ENCODE measurements around the gene EPC2.
A peak's percentile ranks its signal among the peaks of the same experiment; 100 is the strongest.
"Not testable (repeated sequence)": the region's sequence is repeated elsewhere in the genome, so short reads cannot be mapped to it uniquely, and the experiment has no call there.

Gene EPC2

DNA sequence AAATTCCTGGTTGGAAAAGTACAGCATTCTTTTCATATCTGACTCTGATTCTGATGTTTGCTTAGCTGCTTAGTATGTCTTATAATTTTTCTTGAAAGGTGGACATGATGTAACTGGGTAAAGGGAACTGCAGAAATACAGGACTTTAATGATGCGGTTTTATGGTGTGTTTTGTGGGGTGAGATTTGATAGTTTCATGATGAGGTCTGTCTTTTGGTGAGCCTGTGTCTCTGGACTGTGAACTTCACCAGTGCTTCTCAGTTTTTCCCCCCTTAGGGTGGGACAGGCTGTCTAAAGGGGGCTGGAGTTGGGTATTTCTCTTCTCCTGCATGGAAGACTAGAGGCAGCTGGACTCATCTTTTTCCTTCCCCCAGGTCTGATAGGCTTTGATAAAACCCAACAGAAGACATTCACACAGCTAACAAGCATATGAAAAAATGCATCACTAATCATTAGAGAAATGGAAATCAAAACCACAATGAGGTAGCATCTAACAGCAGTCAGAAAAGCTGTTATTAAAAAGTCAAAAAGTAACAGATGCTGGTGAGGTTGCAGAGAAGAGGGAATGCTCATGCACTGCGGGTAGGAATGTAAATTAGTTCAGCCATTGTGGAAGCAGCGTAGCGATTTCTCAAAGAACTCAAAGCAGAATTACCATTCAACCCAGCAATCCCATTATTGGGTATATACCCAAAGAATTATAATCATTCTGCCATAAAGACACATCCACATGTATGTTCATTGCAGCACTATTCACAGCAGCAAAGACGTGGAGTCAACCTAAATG, 77.6 kb downstream of the EPC2 start:
- peak; percentile 8 for DNase-seq (ENCODE audit: low spot score)

DNA sequence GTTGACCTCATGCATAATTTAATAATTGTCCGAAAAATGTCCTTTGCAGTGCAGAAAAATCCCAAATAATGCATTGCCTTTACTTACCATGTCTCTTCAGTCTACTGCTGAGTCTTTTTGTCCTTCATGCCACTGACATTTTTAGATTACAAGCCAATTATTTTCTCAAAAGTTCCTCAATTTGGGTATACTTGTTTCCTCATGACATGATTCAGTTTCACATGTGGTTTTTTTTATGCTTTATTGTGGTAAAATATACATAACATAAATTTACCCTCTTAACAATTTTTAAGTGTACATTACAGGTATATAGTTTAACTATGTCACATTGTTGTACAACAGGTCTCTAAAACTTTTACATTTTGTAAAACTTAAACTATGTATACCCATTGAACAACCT, 81.0 kb downstream of the EPC2 start:
- DNase-seq (ENCODE audit: low spot score): no peak

DNA sequence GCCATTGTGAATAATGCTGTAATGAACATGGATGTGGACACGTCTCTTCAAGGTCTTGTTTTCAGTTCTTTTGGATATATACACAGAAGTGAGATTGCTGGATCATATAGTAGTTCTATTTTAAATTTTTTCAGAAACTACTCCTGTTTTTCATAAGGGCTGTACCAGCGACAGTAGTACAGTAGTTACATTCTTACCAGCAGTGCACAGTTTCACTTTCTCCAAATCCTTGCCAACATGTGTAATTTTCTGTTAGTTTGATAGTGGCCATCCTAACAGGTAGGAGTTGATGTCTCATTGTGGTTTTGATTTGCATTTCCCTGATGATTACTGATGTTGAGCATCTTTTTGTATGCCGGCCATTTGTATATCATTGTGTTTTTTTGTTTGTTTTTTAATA, 81.7 kb downstream of the EPC2 start:
- no peak for DNase-seq (ENCODE audit: low spot score)

DNA sequence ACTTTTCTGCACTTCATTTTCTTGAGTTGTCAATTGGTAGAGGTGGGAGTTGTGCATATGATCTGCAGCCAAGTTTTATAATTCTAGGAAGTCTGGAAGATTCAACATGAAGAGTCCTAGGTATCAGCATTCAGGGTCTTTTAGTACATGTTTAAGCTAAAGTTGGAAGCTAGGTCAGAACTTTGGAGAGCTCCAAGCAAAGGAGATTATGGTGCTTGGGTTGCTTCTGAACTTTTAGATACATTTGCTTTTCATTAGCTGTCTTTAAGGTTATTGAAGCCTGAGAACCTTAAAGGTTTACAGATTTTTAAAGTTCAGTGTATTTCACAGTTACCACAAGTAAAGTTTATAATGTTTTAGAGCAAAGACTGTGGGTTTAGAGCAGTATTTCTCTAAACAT, 85.5 kb downstream of the EPC2 start:
- DNase-seq (ENCODE audit: low spot score): no peak

DNA sequence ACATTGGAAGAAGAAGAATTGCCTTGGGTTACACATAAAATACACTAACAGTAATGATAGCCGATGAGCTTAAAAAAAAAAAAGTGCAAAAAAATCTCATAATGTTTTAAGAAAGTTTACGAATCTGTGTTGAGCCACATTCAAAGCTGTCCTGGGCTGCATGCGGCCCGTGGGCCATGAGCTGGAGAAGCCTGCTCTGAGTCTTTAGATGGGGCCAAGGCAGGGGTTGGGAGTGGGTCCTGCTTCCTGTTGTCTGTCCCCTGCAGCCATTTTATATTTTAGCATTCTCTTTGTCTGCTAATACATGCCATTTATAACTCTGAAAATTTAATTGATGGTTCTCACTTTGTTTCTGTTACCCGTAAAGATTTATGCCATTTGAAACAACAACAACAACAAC, 93.2 kb downstream of the EPC2 start:
- no peak for DNase-seq (ENCODE audit: low spot score)

DNA sequence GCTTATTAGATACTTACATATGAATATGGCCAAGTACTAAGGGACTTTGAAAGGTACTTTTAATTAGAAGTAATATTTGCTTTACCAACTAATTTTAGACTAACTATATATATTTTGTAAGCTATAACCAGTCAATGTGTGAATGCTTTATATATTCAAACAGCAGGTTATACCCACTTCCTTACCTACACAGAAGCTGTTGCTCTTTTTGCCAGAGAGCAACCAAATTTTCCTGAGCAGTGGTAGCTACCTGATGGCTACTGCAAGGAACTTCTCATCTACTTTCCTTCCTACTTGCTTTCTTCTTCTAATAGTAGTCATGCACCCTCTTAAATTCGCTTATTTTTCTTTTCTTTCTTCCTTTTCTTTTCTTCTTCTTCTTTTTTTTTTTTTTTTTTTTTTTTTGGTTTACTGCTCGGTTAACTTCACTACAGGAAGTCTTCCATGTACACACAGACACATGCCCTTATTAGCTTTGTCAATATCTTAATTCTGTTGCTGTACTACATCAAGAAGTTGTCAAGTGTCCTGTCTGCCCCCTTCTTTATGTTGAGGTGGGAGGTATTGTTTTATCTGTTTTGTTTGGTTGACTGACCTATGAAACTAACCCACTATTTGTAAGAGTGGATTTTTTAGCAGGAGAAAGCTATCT, 95.0 kb downstream of the EPC2 start:
- DNase-seq (ENCODE audit: low spot score): no peak

DNA sequence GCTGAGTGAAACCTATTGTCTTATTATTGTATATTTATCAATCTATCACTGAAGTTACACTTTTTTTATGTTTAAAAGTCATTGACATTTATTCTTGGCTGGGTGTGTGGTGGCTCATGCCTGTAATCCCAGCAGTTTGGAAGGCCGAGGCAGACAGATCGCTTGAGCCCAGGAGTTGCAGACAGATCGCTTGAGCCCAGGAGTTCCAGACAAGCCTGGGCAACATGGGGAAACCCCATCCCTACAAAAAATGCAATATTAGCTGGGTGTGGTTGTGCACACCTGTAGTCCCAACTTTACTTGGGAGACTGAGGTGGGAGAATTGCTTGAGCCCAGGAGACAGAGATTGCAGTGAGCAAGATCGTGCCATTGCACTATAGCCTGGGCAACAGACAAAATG, 97.8 kb downstream of the EPC2 start:
- no peak for DNase-seq (ENCODE audit: low spot score)

DNA sequence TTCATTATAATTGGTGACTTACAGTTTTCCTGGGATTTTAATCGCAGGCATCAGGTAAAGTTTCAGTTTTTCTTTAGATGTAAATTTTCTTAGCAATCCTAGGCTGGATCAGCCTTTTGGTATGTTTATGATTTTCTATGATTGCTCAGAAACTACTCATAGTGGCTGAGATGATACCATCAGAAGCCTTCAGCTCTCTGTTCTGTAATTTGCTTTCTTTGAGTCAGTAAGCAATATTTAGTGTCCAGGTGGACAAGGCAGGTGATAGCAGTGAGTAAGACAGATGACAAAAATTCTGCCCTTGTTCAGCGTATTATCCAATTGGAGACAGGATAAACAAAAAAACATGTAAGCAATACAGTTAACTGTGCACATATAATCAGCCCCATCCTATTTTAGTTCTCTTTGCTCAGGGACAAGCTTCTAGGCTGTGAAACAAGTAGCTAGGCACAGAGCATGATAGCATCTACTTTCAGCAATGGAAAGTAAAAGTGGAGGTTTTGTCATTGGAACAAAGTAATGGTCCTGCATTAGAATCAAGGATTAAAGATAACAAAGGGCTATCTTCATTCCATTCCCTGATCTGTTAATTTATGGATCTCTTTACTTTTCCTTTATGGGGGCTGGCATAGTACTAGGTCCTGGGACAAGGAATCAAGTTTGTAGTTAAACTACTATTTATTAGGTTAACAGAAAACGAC, 100.8 kb downstream of the EPC2 start:
- no peak for DNase-seq (ENCODE audit: low spot score)

DNA sequence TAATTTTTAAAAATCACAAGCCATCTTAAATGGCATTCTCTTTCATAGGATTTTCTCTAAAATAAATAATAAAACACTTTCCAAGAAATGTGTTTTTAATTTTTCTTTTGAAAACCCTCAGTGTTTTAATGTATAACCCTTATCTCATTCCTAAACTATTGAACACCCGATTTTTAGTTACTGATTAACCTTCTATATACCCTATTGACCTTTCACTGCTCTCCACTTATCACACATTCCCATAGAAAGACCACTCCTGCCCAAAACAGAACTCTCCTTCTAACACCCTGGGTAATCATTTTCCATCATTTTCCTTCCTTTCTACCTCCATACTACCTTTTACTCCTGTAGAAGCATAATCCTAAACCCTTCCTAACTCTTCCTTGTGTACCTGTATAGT, 102.4 kb downstream of the EPC2 start:
- DNase-seq (ENCODE audit: low spot score): no peak

DNA sequence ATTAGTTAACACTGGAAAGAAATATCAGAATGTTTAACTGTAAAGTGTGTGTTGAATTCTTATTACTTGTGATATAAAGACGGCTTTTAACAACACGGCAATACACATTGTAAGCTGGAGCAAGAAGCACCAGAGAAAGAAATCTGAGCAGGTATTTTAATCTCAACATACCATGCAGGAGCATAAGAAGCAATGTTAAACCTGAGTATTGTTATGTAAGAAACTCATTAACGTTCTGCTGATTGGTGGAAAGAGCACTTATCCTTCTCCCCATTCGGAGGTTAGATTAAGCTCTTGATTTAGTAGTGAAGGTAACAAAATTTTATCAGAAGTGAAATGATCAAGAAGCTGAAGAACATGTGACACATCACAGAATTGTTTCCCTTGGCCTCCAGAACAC, 107.4 kb downstream of the EPC2 start:
- DNase-seq (ENCODE audit: low spot score): no peak

DNA sequence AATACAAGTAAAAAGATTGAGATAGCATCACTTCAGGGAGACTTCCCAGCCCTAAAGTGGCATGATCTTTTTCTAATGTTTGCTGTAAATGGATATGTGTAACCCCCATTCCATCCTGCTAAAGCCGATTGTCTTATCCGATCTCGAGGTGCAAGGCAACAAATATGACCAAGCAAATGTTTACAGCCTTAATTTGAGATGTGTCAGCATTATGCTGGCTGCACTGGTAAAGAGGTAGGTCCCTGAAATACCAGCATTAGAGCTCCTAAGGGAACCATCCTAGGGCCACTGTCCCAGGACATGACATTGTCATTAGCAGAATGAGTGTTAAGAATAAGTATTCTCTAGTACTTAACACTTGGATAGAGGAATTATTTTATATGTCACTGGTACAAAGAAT, 108.4 kb downstream of the EPC2 start:
- DNase-seq (ENCODE audit: low spot score): no peak

DNA sequence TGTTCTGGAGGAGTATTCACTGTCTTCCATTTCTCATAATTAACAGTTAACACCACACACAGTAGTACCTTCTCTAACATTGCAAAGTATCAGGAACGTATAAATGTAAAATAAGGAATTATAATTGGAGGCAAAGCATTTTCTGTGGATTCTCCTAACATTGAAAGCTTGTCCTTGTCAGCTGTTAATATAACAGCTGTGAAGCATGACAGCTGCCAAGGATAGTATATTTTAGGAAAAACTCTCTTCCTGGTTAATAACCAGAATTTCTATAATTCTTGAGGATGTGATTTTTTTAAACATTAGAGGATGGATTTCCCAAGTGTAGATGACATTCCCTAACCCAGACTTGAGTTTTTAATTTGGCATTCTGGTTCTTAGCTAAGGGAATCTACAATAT, 110.3 kb downstream of the EPC2 start:
- DNase-seq (ENCODE audit: low spot score): no peak

DNA sequence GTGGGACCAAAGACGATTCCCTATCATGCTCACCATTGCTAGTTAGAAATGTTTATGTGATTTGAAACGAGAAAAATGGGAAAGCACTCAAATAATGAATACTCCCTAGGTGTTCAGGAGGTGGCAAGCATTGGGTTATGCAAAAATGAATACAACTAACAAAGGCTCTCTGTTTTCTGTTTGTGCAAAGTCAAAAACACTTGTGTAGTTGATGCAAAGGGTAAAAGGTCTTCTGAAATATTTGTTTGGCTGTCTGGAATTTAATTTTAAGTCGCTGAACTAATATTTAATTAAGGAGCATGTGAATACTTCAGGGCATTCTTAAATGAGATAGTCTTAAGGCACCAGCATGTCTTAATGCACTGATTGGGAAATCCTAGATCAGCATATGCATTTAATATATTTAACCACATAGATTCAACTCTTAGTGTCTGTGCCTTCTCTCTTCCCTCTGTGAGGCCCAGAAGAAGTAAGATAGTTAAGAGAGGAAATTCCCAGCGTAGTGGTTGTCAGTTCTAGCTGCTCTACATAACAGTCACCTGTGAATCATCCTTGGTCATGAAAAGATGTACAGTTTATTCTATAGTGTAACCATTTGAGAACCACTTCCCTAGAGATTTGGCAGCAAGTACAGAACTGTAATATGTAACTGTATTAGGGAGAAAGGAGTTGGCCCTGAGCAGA, 111.9 kb downstream of the EPC2 start:
- DNase-seq (ENCODE audit: low spot score): peak; percentile 6

DNA sequence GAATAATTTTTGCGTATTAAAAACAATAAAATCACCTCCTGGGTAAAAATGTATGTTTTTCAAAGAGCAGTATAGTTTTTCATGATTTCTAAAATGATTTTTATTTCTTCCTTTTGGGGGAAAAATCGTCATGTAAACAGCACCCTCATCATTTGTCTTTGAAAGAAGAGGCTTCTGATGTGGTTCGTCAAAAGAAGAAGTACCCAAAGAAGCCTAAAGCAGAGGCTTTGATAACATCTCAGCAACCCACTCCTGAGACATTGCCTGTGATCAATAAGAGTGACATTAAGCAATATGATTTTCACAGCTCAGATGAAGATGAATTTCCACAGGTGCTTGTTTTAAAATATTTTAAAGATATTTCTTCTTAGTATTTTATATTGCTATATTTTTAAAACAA, 120.3 kb downstream of the EPC2 start:
- no peak for DNase-seq (ENCODE audit: low spot score)

DNA sequence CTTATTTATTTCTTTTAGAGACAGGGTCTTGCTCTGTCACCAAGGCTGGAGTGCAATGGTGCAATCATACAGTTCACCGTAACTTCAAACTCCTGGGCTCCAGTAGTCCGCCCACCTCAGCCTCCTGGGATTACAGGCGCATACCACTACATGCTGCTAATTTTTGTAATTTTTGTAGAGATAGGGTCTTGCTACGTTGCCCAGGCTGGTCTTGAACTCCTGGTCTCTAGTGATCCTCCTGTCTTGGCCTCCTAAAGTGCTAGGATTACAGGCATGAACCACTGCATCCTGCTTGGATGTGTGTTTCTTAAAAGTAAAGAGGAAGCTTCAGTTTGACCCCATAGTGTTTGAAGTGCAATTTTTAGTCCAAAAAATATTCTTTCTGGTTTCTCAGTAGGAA, 125.5 kb downstream of the EPC2 start:
- DNase-seq (ENCODE audit: low spot score): no peak

DNA sequence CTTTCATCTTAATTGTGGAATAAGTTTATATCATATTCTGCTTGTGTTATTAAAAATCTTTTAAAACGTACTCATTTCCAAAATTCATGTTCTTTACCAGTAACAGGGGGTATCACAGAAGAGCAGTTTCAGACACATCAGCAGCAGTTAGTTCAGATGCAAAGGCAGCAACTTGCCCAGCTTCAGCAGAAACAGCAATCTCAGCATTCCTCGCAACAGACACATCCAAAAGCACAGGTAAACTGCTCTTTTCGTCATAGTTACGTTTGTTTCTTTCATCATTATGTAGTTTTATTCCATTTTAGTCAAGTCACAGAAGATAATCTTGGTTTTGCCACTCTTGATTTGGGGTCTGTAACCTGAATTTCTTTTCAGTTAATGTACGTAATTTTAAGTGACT, 137.0 kb downstream of the EPC2 start:
- DNase-seq (ENCODE audit: low spot score): no peak

DNA sequence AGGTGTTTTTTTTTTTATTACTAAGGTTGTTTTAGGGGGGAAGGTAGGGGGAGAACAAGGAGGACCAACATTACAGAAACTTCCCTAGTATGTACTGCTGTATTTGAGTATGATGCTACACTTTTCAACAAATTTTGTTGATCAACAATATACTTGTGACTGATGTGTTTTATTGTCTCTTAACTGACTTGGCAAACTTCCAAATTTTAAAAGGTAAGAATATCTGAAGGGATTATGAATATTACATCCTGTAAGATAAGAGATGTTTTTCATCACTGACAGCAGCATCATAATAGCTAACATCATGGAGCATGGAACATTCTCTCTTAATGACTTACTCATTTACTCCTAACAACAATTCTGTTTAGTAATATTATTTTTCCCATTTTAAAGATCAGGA, 144.5 kb downstream of the EPC2 start:
- no peak for DNase-seq (ENCODE audit: low spot score)

DNA sequence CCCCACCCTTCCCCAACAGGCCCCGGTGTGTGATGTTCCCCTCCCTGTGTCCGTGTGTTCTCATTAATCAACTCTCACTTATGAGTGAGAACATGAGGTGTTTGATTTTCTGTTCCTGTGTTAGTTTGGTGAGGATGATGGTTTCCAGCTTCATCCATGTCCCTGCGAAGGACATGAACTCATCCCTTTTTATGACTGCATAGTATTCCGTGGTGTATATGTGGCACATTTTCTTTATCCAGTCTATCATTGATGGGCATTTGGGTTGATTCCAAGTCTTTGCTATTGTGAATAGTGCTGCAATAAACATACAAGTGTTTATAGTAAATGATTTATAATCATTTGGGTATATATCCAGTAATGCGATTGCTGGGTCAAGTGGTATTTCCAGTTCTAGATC, 145.6 kb downstream of the EPC2 start:
- not testable (repeated sequence) for DNase-seq (ENCODE audit: low spot score)

DNA sequence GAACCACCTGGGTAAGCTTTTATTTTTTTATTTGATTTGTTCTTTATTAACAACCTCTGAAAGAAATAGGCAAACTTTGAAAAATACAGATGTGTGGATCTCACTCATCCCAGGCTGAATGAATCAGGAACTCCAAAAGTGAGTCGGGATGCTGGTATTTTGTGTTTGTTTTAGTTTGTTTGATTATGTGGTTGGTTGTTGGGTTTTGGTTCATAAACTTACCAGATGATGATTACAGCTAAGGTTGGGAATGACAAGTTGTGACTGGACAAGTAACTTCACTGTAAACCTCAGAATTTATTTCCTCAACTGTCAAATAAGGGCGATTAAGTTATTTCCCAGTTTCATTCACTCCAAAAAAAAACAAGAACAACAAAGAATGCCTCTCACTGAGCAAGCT, 150.0 kb downstream of the EPC2 start:
- DNase-seq (ENCODE audit: low spot score): peak; percentile 21

DNA sequence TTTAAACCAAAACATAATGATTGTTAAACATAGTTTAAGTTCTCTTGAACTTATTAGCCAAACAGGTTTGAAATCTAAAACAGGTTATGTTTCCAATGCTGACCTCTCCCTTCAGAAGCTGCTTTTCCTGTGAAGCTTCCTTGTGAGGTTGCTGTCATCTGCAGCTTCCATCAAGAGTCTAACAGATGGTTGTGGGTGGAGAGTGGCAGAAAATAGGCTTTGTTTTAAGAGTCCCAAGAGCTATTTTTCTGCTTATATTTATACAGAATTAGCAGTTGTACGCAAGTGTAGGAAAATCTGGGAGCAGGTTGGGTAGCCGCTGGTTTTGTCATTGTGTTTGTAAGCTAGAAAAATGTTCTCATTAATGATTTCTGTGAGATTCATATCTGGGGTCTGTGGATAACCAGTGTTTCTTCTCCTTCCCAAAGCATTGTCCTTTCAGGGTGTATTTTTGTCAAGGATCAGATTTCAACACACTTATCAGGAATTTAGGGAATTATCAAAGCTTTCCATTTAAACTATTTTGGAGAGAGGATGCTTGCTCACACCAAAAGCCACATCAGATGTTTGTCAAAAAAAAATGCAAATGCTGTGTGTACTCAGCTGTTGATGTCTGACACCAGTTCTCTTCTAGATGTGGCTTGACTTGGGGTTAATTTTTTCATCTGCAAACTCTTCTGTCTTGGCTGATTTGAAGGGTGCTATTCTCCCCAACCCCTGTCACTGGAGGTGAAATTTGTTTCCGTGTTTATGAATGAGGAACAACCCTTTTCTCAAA, 152.4 kb downstream of the EPC2 start:
- no peak for DNase-seq (ENCODE audit: low spot score)

DNA sequence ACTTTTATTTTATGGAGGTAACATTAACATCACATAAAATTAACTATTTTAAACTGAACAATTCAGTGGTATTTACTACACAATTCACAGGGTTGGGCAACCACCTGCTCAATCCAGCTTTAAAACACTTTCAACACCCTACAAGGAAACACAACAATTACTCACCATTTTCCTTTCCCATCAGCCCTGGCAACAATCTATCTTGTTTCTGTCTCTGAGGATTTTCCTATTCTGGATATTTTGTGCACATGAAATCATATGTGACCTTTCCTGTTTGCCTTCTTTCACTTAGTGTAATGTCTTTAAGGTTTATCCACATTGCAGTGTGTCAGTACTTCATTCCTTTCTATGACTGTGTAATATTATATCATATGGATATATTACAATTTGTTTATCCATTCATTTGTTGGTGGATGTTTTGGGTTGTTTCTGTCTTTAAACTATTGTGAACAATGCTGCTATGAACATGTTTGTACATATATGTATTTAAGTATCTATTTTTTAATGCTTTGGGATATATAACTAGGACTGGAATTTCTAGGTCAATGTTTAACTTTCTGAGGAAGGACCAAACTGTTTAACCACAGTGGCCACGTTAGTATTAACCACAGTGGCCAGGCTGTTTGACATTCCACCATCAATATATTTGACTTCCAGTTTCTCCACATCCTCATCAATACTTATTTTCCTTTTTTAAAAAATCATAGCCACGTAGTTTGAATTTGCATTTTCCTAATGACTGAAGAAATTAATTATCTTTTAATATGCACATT, 158.1 kb downstream of the EPC2 start:
- no peak for DNase-seq (ENCODE audit: low spot score)
